Measurements from ENCODE around the gene PDZD4. TPM values are rescaled to one million over a fixed set of nuclear protein-coding genes. Genes with fewer than 3 reads are reported as not detected.

The PDZD4 gene
- total RNA-seq, 3 donors from 2014 or later, result 1.5 to 24.2 (median 2.8) TPM

DNA sequence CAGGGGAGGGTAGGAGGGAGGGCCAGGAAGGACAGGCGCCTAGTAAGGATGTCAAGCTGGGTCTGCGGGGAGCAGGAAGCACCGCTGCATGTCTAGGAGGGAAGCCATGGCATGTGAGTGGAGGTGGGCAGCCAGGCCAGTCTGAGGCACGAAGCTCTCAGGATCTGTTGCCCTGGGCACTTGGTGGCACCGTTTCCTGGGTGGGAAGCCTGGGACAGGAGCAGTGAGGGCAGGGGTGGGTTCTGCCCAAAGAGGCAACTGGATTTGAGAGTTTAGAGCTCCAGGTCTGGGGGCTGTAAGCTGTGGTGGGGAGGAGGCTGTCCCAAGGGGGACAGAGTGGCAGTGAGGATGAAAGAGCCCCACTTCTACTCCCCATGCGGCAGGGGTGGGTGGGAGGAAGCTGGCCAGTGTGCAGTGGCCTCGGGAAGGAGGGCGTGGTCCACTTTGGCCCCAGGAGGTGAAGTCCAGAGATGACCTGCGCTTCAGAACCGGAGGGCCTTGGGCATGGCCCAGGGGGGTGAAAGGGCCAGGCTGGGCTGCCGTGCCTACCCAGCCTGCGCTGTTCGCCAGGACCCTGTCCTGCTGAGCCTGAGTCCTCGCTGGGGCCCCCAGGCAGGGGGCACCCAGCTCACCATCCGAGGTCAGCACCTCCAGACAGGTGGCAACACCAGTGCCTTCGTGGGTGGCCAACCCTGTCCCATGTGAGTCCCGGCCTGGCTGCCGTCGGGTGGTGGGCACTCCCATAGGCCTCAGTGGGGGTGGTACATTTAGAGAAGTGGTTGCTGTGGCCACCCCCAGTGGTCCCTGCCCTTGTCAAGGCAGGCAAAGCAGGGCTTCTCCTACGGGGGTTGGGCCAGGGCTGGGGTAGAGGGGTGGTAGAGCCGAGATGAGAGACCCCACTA lies 57.8 kb downstream of the PDZD4 start:
- no peak overlapping the region for H3K4me3 ChIP-seq
- ATAC-seq, result no peak
- peak in 1 of 3 donors; percentile 8 for DNase-seq
- no peaks in the 10 kb centered on the region for H3K36me3 ChIP-seq (ENCODE audit: low read depth)
- no peaks in the 10 kb centered on the region for H3K4me1 ChIP-seq (ENCODE audit: low read depth)
- intact Hi-C loops (cut with DNase I, micrococcal nuclease), result no loop called here
- TF ChIP-seq, protein P1, sequence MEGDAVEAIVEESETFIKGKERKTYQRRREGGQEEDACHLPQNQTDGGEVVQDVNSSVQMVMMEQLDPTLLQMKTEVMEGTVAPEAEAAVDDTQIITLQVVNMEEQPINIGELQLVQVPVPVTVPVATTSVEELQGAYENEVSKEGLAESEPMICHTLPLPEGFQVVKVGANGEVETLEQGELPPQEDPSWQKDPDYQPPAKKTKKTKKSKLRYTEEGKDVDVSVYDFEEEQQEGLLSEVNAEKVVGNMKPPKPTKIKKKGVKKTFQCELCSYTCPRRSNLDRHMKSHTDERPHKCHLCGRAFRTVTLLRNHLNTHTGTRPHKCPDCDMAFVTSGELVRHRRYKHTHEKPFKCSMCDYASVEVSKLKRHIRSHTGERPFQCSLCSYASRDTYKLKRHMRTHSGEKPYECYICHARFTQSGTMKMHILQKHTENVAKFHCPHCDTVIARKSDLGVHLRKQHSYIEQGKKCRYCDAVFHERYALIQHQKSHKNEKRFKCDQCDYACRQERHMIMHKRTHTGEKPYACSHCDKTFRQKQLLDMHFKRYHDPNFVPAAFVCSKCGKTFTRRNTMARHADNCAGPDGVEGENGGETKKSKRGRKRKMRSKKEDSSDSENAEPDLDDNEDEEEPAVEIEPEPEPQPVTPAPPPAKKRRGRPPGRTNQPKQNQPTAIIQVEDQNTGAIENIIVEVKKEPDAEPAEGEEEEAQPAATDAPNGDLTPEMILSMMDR (IDR thresholded peaks at IDR 0.05), result no peak
- no peaks in the 10 kb centered on the region for H3K9me3 ChIP-seq

DNA sequence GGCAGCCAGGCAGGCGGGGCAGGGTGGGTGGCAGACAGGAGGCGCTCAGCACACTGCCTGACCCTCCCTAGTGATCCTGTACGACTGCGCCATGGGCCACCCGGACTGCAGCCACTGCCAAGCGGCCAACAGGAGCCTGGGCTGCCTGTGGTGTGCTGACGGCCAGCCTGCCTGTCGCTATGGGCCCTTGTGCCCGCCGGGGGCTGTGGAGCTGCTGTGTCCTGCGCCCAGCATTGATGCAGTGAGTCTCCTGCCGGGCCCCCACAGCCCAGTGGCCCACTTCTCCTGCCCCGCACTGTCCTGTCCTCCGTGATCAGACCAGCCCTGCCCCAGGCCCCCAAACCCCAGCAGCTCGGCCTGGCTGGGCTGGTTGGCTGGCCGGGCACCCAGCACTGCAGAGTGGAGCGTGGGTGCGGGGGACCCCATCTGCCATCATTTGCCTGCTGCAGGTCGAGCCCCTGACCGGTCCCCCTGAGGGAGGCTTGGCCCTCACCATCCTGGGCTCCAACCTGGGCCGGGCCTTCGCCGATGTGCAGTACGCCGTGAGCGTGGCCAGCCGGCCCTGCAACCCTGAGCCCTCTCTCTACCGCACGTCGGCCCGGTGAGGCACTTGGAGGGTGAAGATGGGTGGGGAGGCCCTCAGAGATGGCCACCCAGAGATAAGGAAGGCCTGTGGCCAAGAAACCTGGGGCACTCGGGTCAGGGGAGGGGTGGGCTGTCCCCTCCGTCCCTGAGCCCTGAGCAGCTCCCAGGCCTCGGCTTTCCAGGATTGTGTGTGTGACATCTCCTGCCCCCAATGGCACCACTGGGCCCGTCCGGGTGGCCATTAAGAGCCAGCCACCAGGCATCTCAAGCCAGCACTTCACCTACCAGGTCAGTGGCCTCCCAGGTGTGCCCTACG lies 58.7 kb downstream of the PDZD4 start:
- intact Hi-C loops (cut with DNase I, micrococcal nuclease), result no loop called here
- TF ChIP-seq, protein P1 (IDR thresholded peaks at IDR 0.05), result no peak
- H3K9me3 ChIP-seq, result no peaks in the 10 kb centered on the region
- no peaks in the 10 kb centered on the region for H3K4me1 ChIP-seq (ENCODE audit: low read depth)
- no peak overlapping the region for H3K4me3 ChIP-seq
- DNase-seq (no peak), ATAC-seq (no peak)
- H3K36me3 ChIP-seq (ENCODE audit: low read depth), result no peaks in the 10 kb centered on the region

DNA sequence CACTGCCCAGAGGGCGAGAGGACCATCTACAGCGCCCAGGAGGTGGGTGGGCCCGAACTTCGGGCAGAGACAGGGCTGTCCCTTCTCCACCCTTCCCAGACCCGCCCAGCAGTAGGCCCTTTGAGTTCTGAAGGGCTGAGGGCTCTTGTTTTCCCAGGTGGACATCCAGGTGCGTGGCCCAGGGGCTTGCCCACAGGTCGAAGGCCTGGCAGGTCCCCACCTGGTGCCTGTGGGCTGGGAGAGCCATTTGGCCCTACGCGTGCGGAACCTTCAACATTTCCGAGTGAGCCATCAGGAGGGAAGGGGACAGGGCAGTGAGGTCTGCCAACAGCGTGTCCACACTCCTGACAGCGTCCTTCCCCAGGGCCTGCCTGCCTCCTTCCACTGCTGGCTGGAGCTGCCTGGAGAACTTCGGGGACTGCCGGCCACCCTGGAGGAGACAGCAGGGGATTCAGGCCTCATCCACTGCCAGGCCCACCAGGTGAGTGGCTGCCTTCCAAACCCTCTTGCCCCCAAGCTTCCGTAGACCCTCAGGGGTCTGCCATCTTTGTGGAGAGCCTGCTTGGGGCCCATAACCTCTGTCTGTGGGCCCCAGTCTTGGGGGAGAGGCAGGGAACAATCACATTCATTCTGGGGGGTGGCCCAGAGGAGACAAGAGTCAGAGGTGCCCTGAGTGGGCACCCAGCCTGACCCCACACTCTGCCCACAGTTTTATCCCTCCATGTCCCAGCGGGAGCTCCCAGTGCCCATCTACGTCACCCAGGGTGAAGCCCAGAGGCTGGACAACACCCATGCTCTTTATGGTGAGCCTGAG lies 59.5 kb downstream of the PDZD4 start:
- H3K4me1 ChIP-seq (ENCODE audit: low read depth), result no peaks in the 10 kb centered on the region
- TF ChIP-seq, protein P1 (IDR thresholded peaks at IDR 0.05), result no peak
- intact Hi-C loops (cut with DNase I, micrococcal nuclease), result no loop called here
- no peak for ATAC-seq
- no peaks in the 10 kb centered on the region for H3K36me3 ChIP-seq (ENCODE audit: low read depth)
- no peak overlapping the region for H3K4me3 ChIP-seq
- no peaks in the 10 kb centered on the region for H3K9me3 ChIP-seq
- no peak for DNase-seq

DNA sequence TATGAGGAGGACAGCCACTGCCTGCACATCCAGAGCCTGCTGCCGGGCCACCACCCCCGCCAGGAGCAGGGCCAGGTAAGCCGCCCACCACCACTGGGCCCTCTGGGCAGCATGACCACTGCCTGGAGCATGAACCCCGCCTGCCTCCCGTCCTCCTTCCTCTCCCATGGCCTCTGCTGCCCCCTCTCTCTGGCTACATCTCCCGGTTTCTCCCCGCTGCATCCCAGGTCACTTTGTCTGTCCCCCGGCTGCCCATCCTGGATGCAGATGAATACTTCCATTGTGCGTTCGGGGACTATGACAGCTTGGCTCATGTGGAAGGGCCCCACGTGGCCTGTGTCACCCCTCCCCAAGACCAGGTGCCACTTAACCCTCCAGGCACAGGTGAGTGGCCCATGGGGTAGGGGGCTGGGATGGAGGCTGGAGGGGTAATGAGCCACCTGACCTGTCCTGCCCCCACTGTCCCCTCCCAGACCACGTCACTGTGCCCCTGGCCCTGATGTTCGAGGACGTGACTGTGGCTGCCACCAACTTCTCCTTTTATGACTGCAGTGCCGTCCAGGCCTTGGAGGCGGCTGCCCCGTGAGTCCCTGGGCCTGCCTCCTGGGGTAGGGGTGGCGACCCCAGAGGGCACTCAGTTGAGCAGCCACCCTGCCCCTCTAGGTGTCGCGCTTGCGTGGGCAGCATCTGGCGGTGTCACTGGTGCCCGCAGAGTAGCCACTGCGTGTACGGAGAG lies 60.3 kb downstream of the PDZD4 start:
- Histone ChIP-seq H3K4me1 (ENCODE audit: low read depth) (no peaks in the 10 kb centered on the region), H3K36me3 (ENCODE audit: low read depth) (no peaks in the 10 kb centered on the region), H3K4me3 (no peak overlapping the region), H3K9me3 (no peaks in the 10 kb centered on the region)
- intact Hi-C loops (cut with DNase I, micrococcal nuclease), result loop anchor here in 1 of 2 donors (10.0 kb wide), 1 partner anchor 185 kb away; no protein-coding TSS in a partner anchor
- TF ChIP-seq, protein P1 (IDR thresholded peaks at IDR 0.05), result no peak
- DNase-seq (no peak), ATAC-seq (no peak)

Data from mucosa of descending colon (tissue), 3 donors.